Endometrial microvascular endothelial cells (primary cell): ENCODE measurements around the gene PCNX4. TPM values are rescaled to one million over a fixed set of nuclear protein-coding genes. Genes with fewer than 3 reads are reported as not detected.

ENCODE experiments used
- in situ Hi-C: cut with HindIII; loops from 2 replicates; pipeline ENCODE4 v1.10.0; 2017; ENCODE audit warnings: low sequenced_read_pairs, low pct_unique_long_range_greater_than_20kb; ENCODE audit errors: inconsistent ontology term
- total RNA-seq: library from RNA; depleted of rRNA; stranded (reverse); fragments of >200 nt; gene quantifications from one replicate; pipeline ENCODE4 v1.2.3, GENCODE V29; 2015; ENCODE audit errors: inconsistent ontology term

The PCNX4 gene
- total RNA-seq, 1 donor from 2014 or later, result 57.3 TPM

- in situ Hi-C loops, result no loop called here
Observed at GRCh38 chr14:60165547-60165876, 73.8 kb downstream of the PCNX4 start.

GRCh38 chr14:60166142-60166541, 74.4 kb downstream of the PCNX4 start:
- in situ Hi-C loops, result no loop called here

GRCh38 chr14:60169722-60170121, 78.0 kb downstream of the PCNX4 start:
- in situ Hi-C loops, result no loop called here

GRCh38 chr14:60170948-60171347, 79.2 kb downstream of the PCNX4 start:
- in situ Hi-C loops, result no loop called here

GRCh38 chr14:60171690-60172089, 80.0 kb downstream of the PCNX4 start:
- in situ Hi-C loops, result no loop called here

GRCh38 chr14:60174352-60175254, 82.9 kb downstream of the PCNX4 start:
- in situ Hi-C loops, result no loop called here

GRCh38 chr14:60175255-60175902, 83.7 kb downstream of the PCNX4 start:
- in situ Hi-C loops, result no loop called here

- in situ Hi-C loops, result no loop called here
Observed at GRCh38 chr14:60178164-60178563, 86.4 kb downstream of the PCNX4 start.

- in situ Hi-C loops, result no loop called here
Observed at GRCh38 chr14:60178820-60179219, 87.1 kb downstream of the PCNX4 start.

GRCh38 chr14:60179431-60179869, 87.7 kb downstream of the PCNX4 start:
- in situ Hi-C loops, result no loop called here

GRCh38 chr14:60183138-60183537, 91.4 kb downstream of the PCNX4 start:
- in situ Hi-C loops, result no loop called here

- in situ Hi-C loops, result no loop called here
Observed at GRCh38 chr14:60183741-60184140, 92.0 kb downstream of the PCNX4 start.

GRCh38 chr14:60184146-60184904, 92.6 kb downstream of the PCNX4 start:
- in situ Hi-C loops, result no loop called here

- in situ Hi-C loops, result no loop called here
Observed at GRCh38 chr14:60184905-60185555, 93.3 kb downstream of the PCNX4 start.

- in situ Hi-C loops, result no loop called here
Observed at GRCh38 chr14:60188115-60188514, 96.4 kb downstream of the PCNX4 start.

GRCh38 chr14:60188696-60189095, 97.0 kb downstream of the PCNX4 start:
- in situ Hi-C loops, result no loop called here

- in situ Hi-C loops, result no loop called here
Observed at GRCh38 chr14:60189923-60190840, 98.5 kb downstream of the PCNX4 start.

- in situ Hi-C loops, result no loop called here
Observed at GRCh38 chr14:60195179-60195810, 103.6 kb downstream of the PCNX4 start.
